HEK293T (cell line): ENCODE measurements around the gene MEF2C.

Experiments used
- BHLHE40 ChIP-seq: fragments of 450-650 bp; IDR thresholded peaks from 2 replicates; pipeline ENCODE4 v1.6.1; 2016; ENCODE audit warnings: mild to moderate bottlenecking, moderate library complexity, borderline replicate concordance
- CTBP1 ChIP-seq: fragments of 450-650 bp; IDR thresholded peaks from 2 replicates; pipeline ENCODE4 v1.6.1; 2016; ENCODE audit warnings: borderline replicate concordance
- FOXM1 ChIP-seq: fragments of 450-650 bp; IDR thresholded peaks from 2 replicates; pipeline ENCODE4 v1.6.1; 2017; ENCODE audit warnings: mild to moderate bottlenecking, borderline replicate concordance
- L3MBTL2 ChIP-seq: fragments of 450-650 bp; conservative IDR thresholded peaks from 2 replicates; pipeline ENCODE4 v1.6.1; 2016; ENCODE audit warnings: mild to moderate bottlenecking
- PKNOX1 ChIP-seq: fragments of 450-650 bp; IDR thresholded peaks from 2 replicates; pipeline ENCODE4 v1.6.1; 2016

- no peak for TF ChIP-seq PKNOX1
- no peak for TF ChIP-seq BHLHE40
- TF ChIP-seq FOXM1 = no peak
- no peak for TF ChIP-seq L3MBTL2
- TF ChIP-seq CTBP1 = no peak
These were observed 5.8 kb upstream of the MEF2C start for GRCh38 chr5:88888848-88889188.
